IMR-90 (cell line): ENCODE measurements around the gene TRIAP1. TPM values are rescaled to one million over a fixed set of nuclear protein-coding genes. Genes with fewer than 3 reads are reported as not detected.

ENCODE experiments used
- ATAC-seq: fragments of 200-7000 bp; cut with Tn5 transposase; 2 replicates; pipeline ENCODE4 v1.9.1; 2020; ENCODE audit warnings: low read depth, mild to moderate bottlenecking, moderate library complexity
- BruUV-seq: library from RNA; stranded (reverse); fragments of 400-500 nt; replicated peaks from 2 replicates; lab custom pipeline; 2021; lab: Mats Ljungman, UMichigan
- CTCF ChIA-PET: fragments of 300-600 bp; formaldehyde crosslinking; extraction: SDS; loops from one replicate; lab custom pipeline; 2021; ENCODE audit warnings: antibody characterized with exemption; lab: Yijun Ruan, JAX
- POLR2A ChIA-PET: fragments of 300-600 bp; sonication (Branson Sonifier 250); formaldehyde crosslinking; loops from one replicate; lab custom pipeline; 2022; ENCODE audit warnings: antibody characterized with exemption; ENCODE audit not compliant: unreplicated experiment; lab: Charles Lee
- DNase-seq: peaks from one replicate; pipeline ENCODE4 v3.0.0; 2013
- H2AFZ ChIP-seq: replicated peaks from 2 replicates; pipeline ENCODE3; 2013; ENCODE audit warnings: low read length, mild to moderate bottlenecking; ENCODE audit not compliant: poor library complexity
- H2AK5ac ChIP-seq: 2 replicates; pipeline ENCODE4 v1.6.1; 2013; ENCODE audit warnings: low read depth, low read length, inconsistent platforms
- H2AK9ac ChIP-seq: replicated peaks from 2 replicates; pipeline ENCODE3; 2013; ENCODE audit warnings: mild to moderate bottlenecking, low read depth, low read length, moderate library complexity; ENCODE audit not compliant: poor library complexity
- H2BK120ac ChIP-seq: 2 replicates; pipeline ENCODE4 v1.6.1; 2013; ENCODE audit warnings: low read depth, low read length, inconsistent platforms
- H2BK15ac ChIP-seq: 3 replicates; pipeline ENCODE4 v1.6.1; 2013; ENCODE audit warnings: low read depth, low read length, inconsistent platforms
- H2BK20ac ChIP-seq: 2 replicates; pipeline ENCODE4 v1.6.1; 2013; ENCODE audit warnings: low read depth, mild to moderate bottlenecking, inconsistent platforms, low read length, moderate library complexity
- H2BK5ac ChIP-seq: 2 replicates; pipeline ENCODE4 v1.6.1; 2013; ENCODE audit warnings: mild to moderate bottlenecking, low read depth, low read length, inconsistent platforms; ENCODE audit not compliant: poor library complexity, severe bottlenecking
- H3K14ac ChIP-seq: replicated peaks from 2 replicates; pipeline ENCODE4 v1.6.1; 2013; ENCODE audit warnings: low read depth, low read length, inconsistent platforms
- H3K18ac ChIP-seq: 2 replicates; pipeline ENCODE4 v1.6.1; 2013; ENCODE audit warnings: low read depth, low read length, control low read depth
- H3K23ac ChIP-seq: 2 replicates; pipeline ENCODE4 v1.6.1; 2013; ENCODE audit warnings: low read depth, low read length, inconsistent platforms
- H3K27ac ChIP-seq: 2 replicates; pipeline ENCODE4 v1.5.1; 2013; ENCODE audit warnings: mild to moderate bottlenecking, control low read depth, low read length; ENCODE audit not compliant: insufficient read depth
- H3K27me3 ChIP-seq: 2 replicates; pipeline ENCODE4 v1.6.1; 2013; ENCODE audit warnings: low read length; ENCODE audit not compliant: control insufficient read depth, insufficient read depth
- H3K36me3 ChIP-seq: 2 replicates; pipeline ENCODE4 v1.6.1; 2013; ENCODE audit warnings: low read length, mixed read lengths; ENCODE audit not compliant: control insufficient read depth, insufficient read depth
- H3K4ac ChIP-seq: 2 replicates; pipeline ENCODE4 v1.6.1; 2013; ENCODE audit warnings: low read depth, low read length, inconsistent platforms
- H3K4me1 ChIP-seq: 2 replicates; pipeline ENCODE4 v1.6.1; 2013; ENCODE audit warnings: low read length, mixed read lengths; ENCODE audit not compliant: control insufficient read depth, insufficient read depth
- H3K4me2 ChIP-seq: 2 replicates; pipeline ENCODE4 v1.6.1; 2013; ENCODE audit warnings: low read depth, mild to moderate bottlenecking, control low read depth, low read length, moderate library complexity
- H3K4me3 ChIP-seq: 2 replicates; pipeline ENCODE4 v1.5.1; 2013; ENCODE audit warnings: low read depth, mild to moderate bottlenecking, control low read depth, low read length, moderate library complexity; ENCODE audit not compliant: insufficient read depth
- H3K56ac ChIP-seq: 2 replicates; pipeline ENCODE4 v1.6.1; 2013; ENCODE audit warnings: low read length, inconsistent platforms; ENCODE audit not compliant: insufficient read depth; ENCODE audit errors: extremely low read depth
- H3K79me1 ChIP-seq, 2 experiments: 2 replicates each; pipeline ENCODE4 v1.6.1; 2013; ENCODE audit warnings: low read length in 2 of 2, inconsistent platforms in 1 of 2, low read depth in 1 of 2
- H3K9ac ChIP-seq: 2 replicates; pipeline ENCODE4 v1.6.1; 2013; ENCODE audit warnings: low read depth, low read length, control low read depth
- H3K9me1 ChIP-seq: 2 replicates; pipeline ENCODE4 v1.6.1; 2013; ENCODE audit warnings: low read length, inconsistent platforms; ENCODE audit not compliant: insufficient read depth
- H3K9me3 ChIP-seq: 2 replicates; pipeline ENCODE4 v1.6.1; 2013; ENCODE audit warnings: low read length; ENCODE audit not compliant: control insufficient read depth, insufficient read depth
- H4K20me1 ChIP-seq: 2 replicates; pipeline ENCODE4 v1.6.1; 2013; ENCODE audit warnings: low read length, inconsistent platforms; ENCODE audit not compliant: insufficient read depth
- H4K5ac ChIP-seq: 2 replicates; pipeline ENCODE4 v1.6.1; 2013; ENCODE audit warnings: mild to moderate bottlenecking, low read depth, low read length, control low read depth
- H4K8ac ChIP-seq, 2 experiments: 2 replicates each; pipeline ENCODE4 v1.6.1; 2013; ENCODE audit warnings: low read depth in 2 of 2, low read length in 2 of 2, control low read depth in 1 of 2, inconsistent platforms in 1 of 2
- H4K91ac ChIP-seq: 2 replicates; pipeline ENCODE4 v1.6.1; 2013; ENCODE audit warnings: low read depth, low read length, inconsistent platforms; ENCODE audit not compliant: insufficient read depth
- BHLHE40 ChIP-seq: fragments of 150-350 bp; IDR thresholded peaks from 2 replicates; pipeline ENCODE4 v1.6.1; 2016; ENCODE audit warnings: mild to moderate bottlenecking, low read depth, low read length
- CEBPB ChIP-seq: IDR thresholded peaks from 2 replicates; pipeline ENCODE4 v1.6.1; 2012; ENCODE audit warnings: low read depth, low read length, improper control_type of control experiment
- CHD1 ChIP-seq: IDR thresholded peaks from 2 replicates; pipeline ENCODE4 v1.6.1; 2012; ENCODE audit warnings: low read depth, low read length, improper control_type of control experiment
- CTCF ChIP-seq: conservative IDR thresholded peaks from 2 replicates; pipeline ENCODE4 v1.5.1; 2012; ENCODE audit warnings: mild to moderate bottlenecking, low read depth, low read length, improper control_type of control experiment
- ELK1 ChIP-seq: fragments of 150-350 bp; IDR thresholded peaks from 2 replicates; pipeline ENCODE4 v1.6.1; 2016; ENCODE audit warnings: low read depth, mild to moderate bottlenecking, low read length, moderate library complexity, borderline replicate concordance
- FOS ChIP-seq: fragments of 150-350 bp; IDR thresholded peaks from 2 replicates; pipeline ENCODE4 v1.6.1; 2016; ENCODE audit warnings: low read depth, low read length
- MAFK ChIP-seq: IDR thresholded peaks from 2 replicates; pipeline ENCODE4 v1.6.1; 2012; ENCODE audit warnings: low read depth, low read length, improper control_type of control experiment
- MAZ ChIP-seq: IDR thresholded peaks from 2 replicates; pipeline ENCODE4 v1.6.1; 2012; ENCODE audit warnings: low read depth, mild to moderate bottlenecking, low read length, improper control_type of control experiment, moderate library complexity, borderline replicate concordance
- MXI1 ChIP-seq: IDR thresholded peaks from 2 replicates; pipeline ENCODE4 v1.6.1; 2012; ENCODE audit warnings: low read depth, mild to moderate bottlenecking, low read length, moderate library complexity, borderline replicate concordance
- NFE2L2 ChIP-seq: fragments of 150-350 bp; IDR thresholded peaks from 2 replicates; pipeline ENCODE4 v1.6.1; 2016; ENCODE audit warnings: low read depth, mild to moderate bottlenecking, low read length
- POLR2A ChIP-seq: IDR thresholded peaks from 2 replicates; pipeline ENCODE4 v1.6.1; 2012; ENCODE audit warnings: mild to moderate bottlenecking, low read depth, low read length
- RAD21 ChIP-seq: IDR thresholded peaks from 2 replicates; pipeline ENCODE4 v1.6.1; 2012; ENCODE audit warnings: low read length, improper control_type of control experiment
- RCOR1 ChIP-seq: IDR thresholded peaks from 2 replicates; pipeline ENCODE4 v1.6.1; 2012; ENCODE audit warnings: mild to moderate bottlenecking, low read length, improper control_type of control experiment; ENCODE audit not compliant: insufficient replicate concordance
- RFX5 ChIP-seq: IDR thresholded peaks from 2 replicates; pipeline ENCODE4 v1.8.0; 2012; ENCODE audit warnings: low read depth, mild to moderate bottlenecking, low read length, moderate library complexity
- SMC3 ChIP-seq: fragments of 150-350 bp; IDR thresholded peaks from 2 replicates; pipeline ENCODE4 v1.6.1; 2016; ENCODE audit warnings: low read depth, mild to moderate bottlenecking, antibody characterized with exemption, low read length, moderate library complexity
- USF2 ChIP-seq: fragments of 150-350 bp; IDR thresholded peaks from 2 replicates; pipeline ENCODE4 v1.6.1; 2017; ENCODE audit warnings: mild to moderate bottlenecking, antibody characterized with exemption, low read length, low read depth
- WGBS, 2 experiments: methylation state at CpG; one replicate each; pipeline versions ENCODE4 v1.1.5 to v1.1.7; 2013; ENCODE audit warnings: missing lambda C conversion rate in 2 of 2; ENCODE audit not compliant: insufficient read length in 1 of 2; ENCODE audit errors: extremely low coverage in 2 of 2; 5-methylcytosine and 5-hydroxymethylcytosine counted together
- dilution Hi-C: fragments of 300-500 bp; cut with HindIII; formaldehyde crosslinking; loops from one replicate; pipeline ENCODE4 v1.14.3; 2018; ENCODE audit warnings: low sequenced_read_pairs; ENCODE audit not compliant: unreplicated experiment
- in situ Hi-C: fragments of 300-500 bp; cut with MboI; formaldehyde crosslinking; loops from 3 replicates; pipeline ENCODE4 v1.14.3; 2019; ENCODE audit warnings: low sequenced_read_pairs, inconsistent platforms, mixed read lengths
- intact Hi-C: fragments of 100-400 bp; cut with micrococcal nuclease; formaldehyde crosslinking; loops from 2 replicates; pipeline ENCODE4 v1.10.0; 2022
- polyA plus RNA-seq, 3 experiments: library from polyadenylated mRNA; depleted of rRNA; stranded (reverse); fragments of >200 nt; gene quantifications; 2 replicates each; pipeline ENCODE4 v1.2.3, GENCODE V29; 2012; ENCODE audit warnings: low replicate concordance in 1 of 3
- total RNA-seq: library from RNA; depleted of rRNA; stranded (reverse); fragments of >200 nt; gene quantifications from 2 replicates; pipeline ENCODE4 v1.2.3, GENCODE V29; 2012

The TRIAP1 gene
- total and polyA plus RNA-seq, 2 of the 4 experiments (the other 2 are of a cell fraction) = 19.2 to 32.3 TPM

GRCh38 chr12:120406553-120406952 lies 39.6 kb downstream of the TRIAP1 start:
- POLR2A ChIA-PET = no interaction called here

More at GRCh38 chr12:120406553-120406952, 39.6 kb downstream of the TRIAP1 start:
- Histone ChIP-seq H3K27ac (no peak overlapping the region), H2BK20ac (no peak overlapping the region), H3K4ac (no peak overlapping the region), H2AFZ (no peak overlapping the region), H2AK9ac (no peak overlapping the region), H3K36me3 (no peaks in the 10 kb centered on the region), H3K23ac (no peak overlapping the region), H2AK5ac (no peak overlapping the region), H3K79me1 (no peaks in the 10 kb centered on the region), H2BK5ac (no peak overlapping the region), H3K18ac (no peak overlapping the region), H2BK120ac (no peak overlapping the region), H3K9ac (no peak overlapping the region), H3K4me1 (no peaks in the 10 kb centered on the region), H4K8ac (no peak overlapping the region), H3K9me3 (peaks cover 3% of the 10 kb centered on the region; the same call in 1 of the 2 replicates), H3K9me1 (no peaks in the 10 kb centered on the region), H3K14ac (no peak overlapping the region), H4K91ac (no peak overlapping the region), H3K56ac (no peak overlapping the region), H4K20me1 (no peaks in the 10 kb centered on the region), H3K4me2 (no peak overlapping the region), H4K5ac (no peak overlapping the region), H3K27me3 (peaks cover 21% of the 10 kb centered on the region), H3K4me3 (no peak overlapping the region), H2BK15ac (no peak overlapping the region)
- no CpG with 5 or more reads among the region's 3 CpGs for WGBS, 2 experiments
- intact Hi-C loops (no loop called here), in situ Hi-C loops (no loop called here), dilution Hi-C loops (no loop called here)
- DNase-seq (no peak), ATAC-seq (no peak)
- no TSS peak for BruUV-seq
- CTCF ChIA-PET = no interaction called here
- TF ChIP-seq FOS (no peak), BHLHE40 (no peak), RAD21 (no peak), CHD1 (no peak), ELK1 (no peak), MAFK (no peak), CTCF (no peak), NFE2L2 (no peak), RCOR1 (no peak), SMC3 (no peak), USF2 (no peak), RFX5 (no peak), CEBPB (no peak), MXI1 (no peak), POLR2A (no peak), MAZ (no peak)
